GM13977 (cell line): Measurements from ENCODE around the gene HPF1.

Source experiments
- DNase-seq: peaks from one replicate; pipeline ENCODE4 v3.0.0; 2012; ENCODE audit warnings: low spot score
- CTCF ChIP-seq: IDR thresholded peaks from 2 replicates; pipeline ENCODE4 v1.5.1; 2012; ENCODE audit warnings: mild to moderate bottlenecking, control low read depth; ENCODE audit not compliant: insufficient read depth; ENCODE audit errors: extremely low read depth, missing control alignments
- in situ Hi-C: fragments of 300-500 bp; cut with MboI; formaldehyde crosslinking; loops from one replicate; pipeline ENCODE4 v1.12.0; 2022; ENCODE audit warnings: low sequenced_read_pairs, low pct_unique_long_range_greater_than_20kb, mixed read lengths, inconsistent platforms; ENCODE audit not compliant: unreplicated experiment

The HPF1 gene

GRCh38 chr4:169690787-169691186 is 67.0 kb downstream of the HPF1 start:
- in situ Hi-C loops: no loop called here
- TF ChIP-seq CTCF: no peak
- no peak for DNase-seq

GRCh38 chr4:169689681-169690080 is 68.1 kb downstream of the HPF1 start:
- in situ Hi-C loops: no loop called here
- TF ChIP-seq CTCF: no peak
- no peak for DNase-seq

- TF ChIP-seq CTCF: no peak
- no peak for DNase-seq
- in situ Hi-C loops: no loop called here
Measured at GRCh38 chr4:169682372-169683047, 75.2 kb downstream of the HPF1 start.
